Neutrophil (primary cell): ENCODE data around the gene FAM47C.
"Not testable (repeated sequence)": the region's sequence is repeated elsewhere in the genome, so short reads cannot be mapped to it uniquely, and the experiment has no call there.

Experiments used
- H3K27ac ChIP-seq: fragments of 200-600 bp; sonication (generic); 2 replicates; pipeline ENCODE4 v1.5.1; 2016; ENCODE audit warnings: mild to moderate bottlenecking, moderate library complexity
- H3K27me3 ChIP-seq: fragments of 200-600 bp; sonication (generic); 2 replicates; pipeline ENCODE4 v1.6.0; 2016; ENCODE audit warnings: mild to moderate bottlenecking
- H3K36me3 ChIP-seq: fragments of 200-600 bp; sonication (generic); 2 replicates; pipeline ENCODE4 v1.5.1; 2017
- H3K4me1 ChIP-seq, 2 experiments: fragments of 200-600 bp in 1 of 2; sonication (generic) in 1 of 2; 1 replicate in 1 of 2; 2 replicates in 1 of 2; pipeline versions ENCODE4 v1.5.1 to v1.6.1; 2013 to 2016; ENCODE audit warnings: low read depth in 1 of 2, low read length in 1 of 2, mild to moderate bottlenecking in 1 of 2, moderate library complexity in 1 of 2; ENCODE audit not compliant: control insufficient read depth in 1 of 2, insufficient read depth in 1 of 2
- H3K4me3 ChIP-seq, 2 experiments: fragments of 200-600 bp in 1 of 2; sonication (generic) in 1 of 2; 1 replicate in 1 of 2; 2 replicates in 1 of 2; pipeline ENCODE4 v1.5.1; 2013 to 2016; ENCODE audit warnings: low read depth in 1 of 2, low read length in 1 of 2, mild to moderate bottlenecking in 1 of 2, moderate library complexity in 1 of 2
- H3K9me3 ChIP-seq: fragments of 200-600 bp; sonication (generic); 2 replicates; pipeline ENCODE4 v1.5.1; 2016
- TF ChIP-seq, protein P1 (sequence below): fragments of 200-600 bp; sonication (generic); IDR thresholded peaks from 2 replicates; pipeline ENCODE4 v1.5.1; 2016; ENCODE audit warnings: antibody characterized with exemption

Gene FAM47C

DNA sequence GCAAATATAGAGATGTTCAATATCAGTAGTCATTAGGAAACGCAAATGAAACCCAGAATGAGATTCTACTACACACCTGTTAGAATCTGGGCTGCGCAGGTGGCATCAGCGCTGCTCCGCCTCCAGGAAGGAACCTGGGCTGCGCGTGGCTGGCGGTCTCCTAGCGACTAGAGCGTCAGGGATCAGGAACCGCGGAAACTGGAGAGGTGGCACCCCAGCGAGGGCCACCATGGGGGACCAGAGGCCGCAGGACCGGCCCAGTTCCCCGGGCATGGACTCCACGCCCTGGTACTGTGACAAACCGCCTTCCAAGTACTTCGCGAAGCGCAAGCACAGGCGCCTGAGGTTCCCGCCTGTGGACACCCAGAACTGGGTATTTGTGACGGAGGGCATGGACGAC is at the start of gene FAM47C:
Gene FAM47C, plus strand, starts transcription at position 185 of the 400 bp plus-strand sequence. Its CDS starts 45 bp downstream, at position 230.
- not testable (repeated sequence) for H3K36me3 ChIP-seq, H3K9me3 ChIP-seq, H3K4me3 ChIP-seq, H3K4me1 ChIP-seq, H3K27ac ChIP-seq, H3K27me3 ChIP-seq

DNA sequence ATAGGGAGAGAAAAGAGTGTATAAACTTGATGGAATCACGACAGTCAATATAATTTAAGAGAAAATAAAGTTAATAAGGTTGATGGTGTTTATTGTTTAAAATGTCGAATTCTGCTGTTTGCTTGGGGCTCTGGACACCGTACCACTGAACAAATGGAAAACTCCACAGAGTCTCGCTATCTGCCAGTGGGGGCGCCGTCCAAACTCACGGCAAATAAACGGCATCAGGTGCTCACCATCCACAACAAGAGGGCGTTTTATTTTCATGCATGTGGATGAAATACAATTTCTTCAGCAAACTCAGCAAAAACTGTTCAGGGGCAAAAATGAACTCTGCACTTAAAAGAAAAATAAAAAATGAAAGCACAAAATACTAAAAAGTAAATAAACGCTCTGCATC is 46.6 kb upstream of the FAM47C start:
- Histone ChIP-seq H3K27ac (no peak overlapping the region), H3K4me3 (no peak overlapping the region), H3K9me3 (no peaks in the 10 kb centered on the region), H3K27me3 (peaks cover 83% of the 10 kb centered on the region), H3K4me1 (no peaks in the 10 kb centered on the region), H3K36me3 (no peaks in the 10 kb centered on the region)
- TF ChIP-seq, protein P1, sequence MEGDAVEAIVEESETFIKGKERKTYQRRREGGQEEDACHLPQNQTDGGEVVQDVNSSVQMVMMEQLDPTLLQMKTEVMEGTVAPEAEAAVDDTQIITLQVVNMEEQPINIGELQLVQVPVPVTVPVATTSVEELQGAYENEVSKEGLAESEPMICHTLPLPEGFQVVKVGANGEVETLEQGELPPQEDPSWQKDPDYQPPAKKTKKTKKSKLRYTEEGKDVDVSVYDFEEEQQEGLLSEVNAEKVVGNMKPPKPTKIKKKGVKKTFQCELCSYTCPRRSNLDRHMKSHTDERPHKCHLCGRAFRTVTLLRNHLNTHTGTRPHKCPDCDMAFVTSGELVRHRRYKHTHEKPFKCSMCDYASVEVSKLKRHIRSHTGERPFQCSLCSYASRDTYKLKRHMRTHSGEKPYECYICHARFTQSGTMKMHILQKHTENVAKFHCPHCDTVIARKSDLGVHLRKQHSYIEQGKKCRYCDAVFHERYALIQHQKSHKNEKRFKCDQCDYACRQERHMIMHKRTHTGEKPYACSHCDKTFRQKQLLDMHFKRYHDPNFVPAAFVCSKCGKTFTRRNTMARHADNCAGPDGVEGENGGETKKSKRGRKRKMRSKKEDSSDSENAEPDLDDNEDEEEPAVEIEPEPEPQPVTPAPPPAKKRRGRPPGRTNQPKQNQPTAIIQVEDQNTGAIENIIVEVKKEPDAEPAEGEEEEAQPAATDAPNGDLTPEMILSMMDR: no peak

DNA sequence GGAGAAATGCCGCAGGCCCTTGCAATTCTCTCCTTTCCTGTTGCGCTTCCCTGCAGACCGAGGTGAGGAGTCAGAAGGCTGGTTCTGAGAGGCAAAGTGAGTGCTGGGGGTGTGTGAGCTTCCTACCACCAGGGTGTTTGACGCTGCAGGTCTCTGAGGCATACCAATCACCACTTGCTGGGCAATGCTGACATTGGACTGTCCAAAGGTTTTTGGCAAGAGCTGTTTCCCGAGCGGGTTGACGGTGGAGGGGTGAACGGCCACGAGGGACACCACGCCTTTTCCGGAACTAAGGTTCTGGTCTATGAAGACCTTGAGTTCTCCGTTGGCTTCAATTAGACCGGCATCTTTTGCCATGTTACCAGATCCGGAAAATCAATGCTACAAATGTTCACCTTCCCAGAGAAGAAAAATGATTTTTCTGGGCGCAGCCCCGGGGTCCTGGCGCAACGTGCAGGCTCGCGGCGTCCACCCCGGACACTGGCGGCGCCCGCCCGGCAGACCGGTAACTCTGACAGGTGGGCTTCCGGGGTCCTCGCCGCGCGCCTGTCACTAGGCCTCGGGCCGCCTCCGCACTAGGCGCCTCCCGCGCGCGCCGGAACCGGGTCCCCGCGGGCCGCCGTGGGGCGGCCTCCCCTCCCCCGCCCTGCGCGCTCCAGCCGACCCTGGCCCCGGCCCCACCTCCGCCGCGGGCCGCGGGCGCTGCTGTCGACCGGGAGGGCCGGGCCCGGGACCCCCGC is 44.9 kb upstream of the FAM47C start:
- no peak overlapping the region for H3K4me3 ChIP-seq
- TF ChIP-seq, protein P1: no peak
- H3K27me3 ChIP-seq: peaks cover 67% of the 10 kb centered on the region
- no peaks in the 10 kb centered on the region for H3K36me3 ChIP-seq
- no peaks in the 10 kb centered on the region for H3K9me3 ChIP-seq
- no peak overlapping the region for H3K27ac ChIP-seq
- no peaks in the 10 kb centered on the region for H3K4me1 ChIP-seq

DNA sequence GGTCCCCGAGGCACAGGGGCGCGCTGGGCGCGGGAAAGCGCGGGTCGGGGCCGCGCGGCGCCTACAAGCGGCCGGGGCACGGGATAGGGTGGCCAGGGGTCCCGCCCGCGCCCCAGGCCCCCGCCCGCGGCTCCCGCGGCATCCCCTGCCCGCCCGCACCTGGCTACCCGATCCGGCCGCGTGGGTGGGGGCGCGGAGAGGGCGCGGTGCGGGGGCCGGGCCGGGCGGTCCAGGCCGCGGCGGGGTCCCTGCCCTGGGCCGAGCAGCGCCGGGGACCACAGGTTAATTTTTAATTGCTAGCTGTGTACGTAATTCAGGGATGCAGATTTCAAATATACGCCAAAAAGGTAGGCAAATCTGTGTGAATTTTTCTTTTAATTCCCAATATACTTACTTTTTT is 44.3 kb upstream of the FAM47C start:
- H3K9me3 ChIP-seq: no peaks in the 10 kb centered on the region
- H3K27ac ChIP-seq: no peak overlapping the region
- H3K27me3 ChIP-seq: peaks cover 60% of the 10 kb centered on the region
- no peaks in the 10 kb centered on the region for H3K4me1 ChIP-seq
- TF ChIP-seq, protein P1: no peak
- H3K36me3 ChIP-seq: no peaks in the 10 kb centered on the region
- no peak overlapping the region for H3K4me3 ChIP-seq

DNA sequence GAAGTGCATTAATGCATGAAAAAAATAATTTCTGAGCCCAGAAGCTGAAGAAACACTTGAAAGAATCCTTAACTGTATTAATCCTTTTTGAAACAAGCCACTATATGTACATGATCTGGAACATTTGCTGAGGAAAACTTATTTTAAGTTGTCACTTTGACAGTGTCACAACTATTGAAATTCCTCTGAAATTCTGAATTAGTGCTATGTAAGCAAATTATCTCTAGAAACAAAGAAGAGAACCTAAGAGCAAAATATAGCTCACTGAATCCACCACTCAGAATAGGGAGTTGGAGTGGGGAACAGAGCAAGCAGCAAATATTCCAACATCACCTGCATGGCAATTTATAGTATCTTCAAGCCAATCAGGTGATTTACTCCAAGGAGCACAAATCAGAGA is 34.6 kb upstream of the FAM47C start:
- Histone ChIP-seq H3K27me3 (no peaks in the 10 kb centered on the region), H3K36me3 (no peaks in the 10 kb centered on the region), H3K9me3 (no peaks in the 10 kb centered on the region), H3K27ac (no peak overlapping the region), H3K4me1 (no peaks in the 10 kb centered on the region), H3K4me3 (no peak overlapping the region)
- TF ChIP-seq, protein P1: no peak

DNA sequence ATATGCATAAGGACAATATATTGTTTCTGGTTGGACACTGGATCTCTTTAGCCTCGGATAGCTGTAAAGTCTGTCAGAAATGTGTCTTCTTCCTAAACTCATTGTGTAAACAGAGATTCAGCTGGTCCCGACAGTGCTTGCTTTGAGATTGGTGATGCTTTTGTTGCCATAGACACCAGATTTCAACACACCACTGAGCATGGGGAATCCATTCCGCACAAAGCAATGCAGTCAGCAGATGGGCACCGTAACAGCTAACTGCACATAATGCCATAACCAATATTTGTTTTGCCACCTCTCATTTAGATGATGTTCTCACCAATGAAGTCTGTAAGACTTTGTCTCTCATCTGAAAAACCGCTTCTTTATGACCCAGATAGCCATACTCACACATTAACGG is 33.3 kb upstream of the FAM47C start:
- Histone ChIP-seq H3K27ac (no peak overlapping the region), H3K4me1 (no peaks in the 10 kb centered on the region), H3K36me3 (no peaks in the 10 kb centered on the region), H3K4me3 (no peak overlapping the region), H3K27me3 (no peaks in the 10 kb centered on the region), H3K9me3 (no peaks in the 10 kb centered on the region)
- TF ChIP-seq, protein P1: no peak
